K562 (cell line): ENCODE measurements around the gene AP1M2. TPM values are rescaled to one million over a fixed set of nuclear protein-coding genes. Genes with fewer than 3 reads are reported as not detected.

Experiments used
- ATAC-seq: fragments of 200-7000 bp; cut with Tn5 transposase; 3 replicates; pipeline ENCODE4 v1.9.1; 2020; ENCODE audit warnings: moderate library complexity
- BruUV-seq: library from RNA; stranded (reverse); fragments of 400-500 nt; replicated peaks from 2 replicates; lab custom pipeline; 2021; lab: Mats Ljungman, UMichigan
- CTCF ChIA-PET: fragments of 300-600 bp; formaldehyde crosslinking; extraction: SDS; loops from one replicate; lab custom pipeline; 2021; ENCODE audit warnings: low intra/inter-chr PET ratio; lab: Yijun Ruan, JAX
- POLR2A ChIA-PET: fragments of 300-600, 350-650 bp; sonication (Branson Sonifier 250); formaldehyde crosslinking; extraction: SDS; loops from one replicate; lab custom pipeline; 2021; ENCODE audit warnings: antibody characterized with exemption, inconsistent platforms; lab: Yijun Ruan, JAX
- DNase-seq, 4 experiments: peaks; one replicate each; pipeline versions ENCODE4 v3.0.0 to v3.0.0-alpha.2; 2011 to 2018; ENCODE audit warnings: low spot score in 3 of 4, mixed read lengths in 3 of 4; ENCODE audit errors: extremely low read depth in 1 of 4
- FAIRE-seq: peaks from 2 replicates; lab custom pipeline; 2011; peaks lifted over from hg19 to GRCh38; lab: Jason Lieb, UNC
- H2AFZ ChIP-seq: 2 replicates; pipeline ENCODE4 v1.6.0; 2011; ENCODE audit warnings: low read depth, low read length, control low read depth, inconsistent platforms
- H3K27ac ChIP-seq: fragments of 200-600 bp; 3 replicates; pipeline ENCODE4 v1.8.0; 2011; ENCODE audit warnings: low read depth, mild to moderate bottlenecking, control low read depth, inconsistent platforms, low read length, moderate library complexity, mixed read lengths; ENCODE audit errors: extremely low read depth
- H3K27me3 ChIP-seq, 2 experiments: fragments of 300-600 bp in 1 of 2; 2 replicates in 1 of 2; 3 replicates in 1 of 2; pipeline versions ENCODE4 v1.6.0 to v1.8.0; 2011; ENCODE audit warnings: inconsistent platforms in 2 of 2, low read length in 2 of 2, mild to moderate bottlenecking in 1 of 2, mixed read lengths in 1 of 2, moderate library complexity in 1 of 2; ENCODE audit not compliant: control insufficient read depth in 2 of 2, insufficient read depth in 2 of 2
- H3K36me3 ChIP-seq: fragments of 300-600 bp; 3 replicates; pipeline ENCODE4 v1.8.0; 2011; ENCODE audit warnings: mild to moderate bottlenecking, low read length, inconsistent platforms; ENCODE audit not compliant: control insufficient read depth, insufficient read depth
- H3K4me1 ChIP-seq, 2 experiments: fragments of 200-600 bp in 1 of 2; replicated peaks in 1 of 2; 2 replicates in 1 of 2; 3 replicates in 1 of 2; pipeline versions ENCODE4 v1.5.1 to v1.8.0; 2011; ENCODE audit warnings: inconsistent platforms in 2 of 2, low read length in 2 of 2, mild to moderate bottlenecking in 1 of 2, mixed read lengths in 1 of 2, moderate library complexity in 1 of 2; ENCODE audit not compliant: control insufficient read depth in 2 of 2, insufficient read depth in 2 of 2
- H3K4me2 ChIP-seq: 2 replicates; pipeline ENCODE4 v1.6.1; 2011; ENCODE audit warnings: low read length, control low read depth, inconsistent platforms, mixed read lengths; ENCODE audit not compliant: insufficient read depth
- H3K4me3 ChIP-seq: fragments of 200-600 bp; sonication (generic), shearing (Covaris generic); 2 replicates; pipeline ENCODE4 v1.5.1; 2016; ENCODE audit warnings: control low read depth, inconsistent platforms
- H3K79me2 ChIP-seq: fragments of 200-600 bp; 3 replicates; pipeline ENCODE4 v1.8.0; 2011; ENCODE audit warnings: low read length, inconsistent platforms; ENCODE audit not compliant: control insufficient read depth, insufficient read depth
- H3K9ac ChIP-seq, 2 experiments: 2 replicates each; pipeline versions ENCODE4 v1.6.0 to v1.6.1; 2011; ENCODE audit warnings: low read depth in 2 of 2, low read length in 2 of 2, control low read depth in 1 of 2, inconsistent platforms in 1 of 2, mild to moderate bottlenecking in 1 of 2, mixed read lengths in 1 of 2; ENCODE audit not compliant: insufficient read depth in 1 of 2
- H3K9me1 ChIP-seq: one replicate; pipeline ENCODE4 v1.6.0; 2011; ENCODE audit warnings: inconsistent platforms, mild to moderate bottlenecking, low read length, moderate library complexity; ENCODE audit not compliant: control insufficient read depth, insufficient read depth
- H3K9me3 ChIP-seq: replicated peaks from 2 replicates; pipeline ENCODE4 v1.5.1; 2011; ENCODE audit warnings: low read depth, low read length, inconsistent platforms; ENCODE audit not compliant: control insufficient read depth, insufficient read depth
- H4K20me1 ChIP-seq: replicated peaks from 2 replicates; pipeline ENCODE4 v1.6.1; 2011; ENCODE audit warnings: low read length, inconsistent platforms, mixed read lengths; ENCODE audit not compliant: control insufficient read depth, insufficient read depth
- BCOR ChIP-seq: fragments of 450-650 bp; IDR thresholded peaks from 2 replicates; pipeline ENCODE4 v1.6.1; 2016
- HDAC1 ChIP-seq, 2 experiments: fragments of 450-650 bp; IDR thresholded peaks; 2 replicates each; pipeline ENCODE4 v1.6.1; 2016 to 2017; ENCODE audit warnings: inconsistent platforms in 1 of 2, mild to moderate bottlenecking in 1 of 2, moderate library complexity in 1 of 2
- IRF2 ChIP-seq: sonication (generic); formaldehyde crosslinking; IDR thresholded peaks from 2 replicates; pipeline ENCODE4 v1.8.1; 2022; ENCODE audit warnings: mild to moderate bottlenecking, missing genetic modification reagents
- PRPF4 ChIP-seq: fragments of 200-400 bp; formaldehyde crosslinking; IDR thresholded peaks from one replicate; pipeline ENCODE4 v1.6.1; 2017; ENCODE audit warnings: low read length, low read depth, mild to moderate bottlenecking; ENCODE audit not compliant: insufficient read depth, poor library complexity, severe bottlenecking
- RBFOX2 ChIP-seq: fragments of 200-400 bp; formaldehyde crosslinking; IDR thresholded peaks from 2 replicates; pipeline ENCODE4 v1.6.1; 2017; ENCODE audit warnings: low read depth, mild to moderate bottlenecking, low read length, moderate library complexity
- RBM25 ChIP-seq: fragments of 200-400 bp; formaldehyde crosslinking; IDR thresholded peaks from 2 replicates; pipeline ENCODE4 v1.6.1; 2018; ENCODE audit warnings: low read length, low read depth, moderate library complexity; ENCODE audit not compliant: severe bottlenecking
- TRIM24 ChIP-seq, 2 experiments: fragments of 450-650 bp; IDR thresholded peaks; 2 replicates each; pipeline ENCODE4 v1.6.1; 2016
- TRIM28 ChIP-seq: fragments of 450-650 bp; IDR thresholded peaks from 2 replicates; pipeline ENCODE4 v1.6.1; 2017
- ZNF12 ChIP-seq: sonication (generic); formaldehyde crosslinking; IDR thresholded peaks from 2 replicates; pipeline ENCODE4 v1.4.0; 2020; ENCODE audit warnings: mild to moderate bottlenecking, missing genetic modification reagents
- ZNF24 ChIP-seq: fragments of 450-650 bp; IDR thresholded peaks from 2 replicates; pipeline ENCODE4 v1.6.1; 2016
- ZNF589 ChIP-seq: fragments of 200-800 bp; sonication (Bioruptor generic); IDR thresholded peaks from 2 replicates; pipeline ENCODE4 v1.6.1; 2016; ENCODE audit warnings: low read depth, missing genetic modification characterization, missing compliant biosample characterization
- ZNF75A ChIP-seq: fragments of 450-650 bp; formaldehyde crosslinking; IDR thresholded peaks from 2 replicates; pipeline ENCODE4 v1.4.0; 2020; ENCODE audit warnings: mild to moderate bottlenecking
- WGBS: fragments of 100-300 bp; shearing (Covaris generic); methylation state at CpG from one replicate; pipeline ENCODE4 v1.1.6; 2016; ENCODE audit warnings: low coverage, mixed read lengths; ENCODE audit not compliant: insufficient coverage; ENCODE audit errors: missing lambda C conversion rate; 5-methylcytosine and 5-hydroxymethylcytosine counted together
- in situ Hi-C: fragments of 300-500 bp; cut with MboI; formaldehyde crosslinking; loops from 4 replicates; pipeline ENCODE4 v1.15.0; 2018; ENCODE audit warnings: inconsistent platforms, mixed read lengths
- intact Hi-C: fragments of 100-400 bp; cut with micrococcal nuclease; formaldehyde crosslinking; loops from 2 replicates; pipeline ENCODE4 v1.14.2; 2022
- polyA plus RNA-seq, 8 experiments: library from polyadenylated mRNA; depleted of rRNA in 4 of 8; stranded (reverse) in 5 of 8; unstranded in 3 of 8; fragments of >200 nt; fragmentation: Nextera tagmentation in 2 of 8; fragmentation: Illumina TruSeq in 1 of 8; extraction: Ambion mirVana in 2 of 8; extraction: Trizol in 1 of 8; gene quantifications; 2 replicates each; pipeline versions ENCODE4 v1.2.1 to v1.2.3, GENCODE V29; 2011 to 2014; ENCODE audit warnings: inconsistent platforms in 1 of 8, missing spikeins in 1 of 8
- total RNA-seq, 7 experiments: library from RNA; depleted of rRNA in 6 of 7; stranded (reverse); fragments of >200 nt in 6 of 7; fragmentation: Illumina TruSeq in 2 of 7; extraction: Trizol in 2 of 7; gene quantifications; 2 replicates each; pipeline versions ENCODE4 v1.2.1 to v1.2.3, GENCODE V29; 2011 to 2021; ENCODE audit warnings: low replicate concordance in 1 of 7
- TF ChIP-seq, protein P1 (sequence below): fragments of 250-450 bp; sonication (Bioruptor Pico); IDR thresholded peaks from 2 replicates; pipeline ENCODE4 v1.4.0; 2020; ENCODE audit warnings: borderline replicate concordance

The AP1M2 gene
- total and polyA plus RNA-seq, 9 of the 15 experiments (the other 6 are each of a cell fraction or from before 2014, with no cell fraction given): 0.33 to 1.4 (median 0.89) TPM; not detected in 1

DNA sequence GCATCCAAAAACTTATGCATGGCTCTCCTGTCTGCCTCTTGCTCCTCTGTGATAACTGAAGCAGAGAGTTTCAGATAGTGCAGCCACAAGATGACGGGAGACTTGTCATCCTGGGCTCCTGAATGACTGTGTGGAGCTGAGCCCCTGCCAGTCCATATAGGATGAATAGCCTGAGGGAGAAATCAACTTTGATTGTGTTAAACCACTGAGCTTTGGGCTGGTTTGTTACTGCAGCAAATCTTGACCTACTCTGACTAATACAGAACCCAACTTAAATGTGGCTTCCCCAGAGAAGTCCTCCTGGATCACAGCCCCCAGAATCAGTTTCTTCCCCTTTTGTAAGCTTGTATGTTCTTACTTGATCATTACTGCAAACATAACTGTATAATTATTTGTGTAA lies 54.7 kb downstream of the AP1M2 start:
- WGBS: 13% methylated on average over 1 of the region's 1 CpG
- no peak overlapping the region for H3K27ac ChIP-seq
- no peak overlapping the region for H3K4me3 ChIP-seq
- no peaks in the 10 kb centered on the region for H3K79me2 ChIP-seq
- POLR2A ChIA-PET: interaction anchor here (2.6 kb wide), 1 partner anchor 10 kb away, joined by 10 read pairs; no protein-coding TSS in a partner anchor
- no peaks in the 10 kb centered on the region for H3K9me3 ChIP-seq
- peaks cover 0 to 6% of the 10 kb centered on the region in 2 experiments; a peak in 2 of 5 replicates for H3K4me1 ChIP-seq
- FAIRE-seq: peak; percentile 6
- CTCF ChIA-PET: no interaction called here
- no peaks in the 10 kb centered on the region for H3K27me3 ChIP-seq
- BruUV-seq: no TSS peak
- in situ Hi-C loops (no loop called here), intact Hi-C loops (no loop called here)
- DNase-seq: no peak
- no peak overlapping the region for H3K9ac ChIP-seq
- TF ChIP-seq ZNF12 (peak; percentile 99), HDAC1 (IDR thresholded peaks at IDR 0.05) (no peak), BCOR (peak; percentile 46; the same call in 1 of the 2 replicates), TRIM24 (IDR thresholded peaks at IDR 0.05) (0 out of 4 replicates have a peak, but pooled peaks of 1 of the 2 experiments have one; percentile 25), RBM25 (peak; percentile 69), RBFOX2 (no peak), PRPF4 (no peak), TRIM28 (peak; percentile 60; the same call in 1 of the 2 replicates), IRF2 (CRISPR knock-in tag) (no peak), ZNF24 (no peak), ZNF75A (CRISPR knock-in tag) (no peak), ZNF589 (CRISPR knock-in tag) (no peak)
- TF ChIP-seq, protein P1, sequence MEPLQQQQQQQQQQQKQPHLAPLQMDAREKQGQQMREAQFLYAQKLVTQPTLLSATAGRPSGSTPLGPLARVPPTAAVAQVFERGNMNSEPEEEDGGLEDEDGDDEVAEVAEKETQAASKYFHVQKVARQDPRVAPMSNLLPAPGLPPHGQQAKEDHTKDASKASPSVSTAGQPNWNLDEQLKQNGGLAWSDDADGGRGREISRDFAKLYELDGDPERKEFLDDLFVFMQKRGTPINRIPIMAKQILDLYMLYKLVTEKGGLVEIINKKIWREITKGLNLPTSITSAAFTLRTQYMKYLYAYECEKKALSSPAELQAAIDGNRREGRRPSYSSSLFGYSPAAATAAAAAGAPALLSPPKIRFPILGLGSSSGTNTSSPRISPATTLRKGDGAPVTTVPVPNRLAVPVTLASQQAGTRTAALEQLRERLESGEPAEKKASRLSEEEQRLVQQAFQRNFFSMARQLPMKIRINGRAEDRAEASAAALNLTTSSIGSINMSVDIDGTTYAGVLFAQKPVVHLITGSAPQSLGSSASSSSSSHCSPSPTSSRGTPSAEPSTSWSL: no peak
- H3K9me1 ChIP-seq: no peaks in the 10 kb centered on the region
- H4K20me1 ChIP-seq: no peaks in the 10 kb centered on the region
- no peak overlapping the region for H3K4me2 ChIP-seq
- H3K36me3 ChIP-seq: no peaks in the 10 kb centered on the region
- no peak overlapping the region for H2AFZ ChIP-seq
- no peak for ATAC-seq
